Measurements from ENCODE around the gene CKAP2.
A peak's percentile ranks its signal among the peaks of the same experiment; 100 is the strongest.
"Not testable (repeated sequence)": the region's sequence is repeated elsewhere in the genome, so short reads cannot be mapped to it uniquely, and the experiment has no call there.

Gene CKAP2

GRCh38 chr13:52454820-52455676 is at the start of gene CKAP2:
Gene CKAP2 (plus strand): TSS chr13:52455478. CDS start chr13:52455557, 79 bp downstream.
- DNase-seq: peak; percentile 96 to 99

GRCh38 chr13:52405767-52406494 is 49.3 kb upstream of the CKAP2 start, which contains the start of gene THSD1:
Gene THSD1 (minus strand): TSS chr13:52406172. CDS start chr13:52402600, 3,572 bp downstream.
- DNase-seq: peak; percentile 46 to 79

- no peak for DNase-seq
These were observed 48.6 kb upstream of the CKAP2 start for GRCh38 chr13:52406629-52407028.

- DNase-seq: not testable (repeated sequence)
These were observed 47.8 kb upstream of the CKAP2 start for GRCh38 chr13:52407436-52407835.

GRCh38 chr13:52408071-52408658 is 47.1 kb upstream of the CKAP2 start:
- DNase-seq: not testable (repeated sequence)

GRCh38 chr13:52411629-52412028 is 43.6 kb upstream of the CKAP2 start:
- no peak for DNase-seq

- DNase-seq: no peak
These were observed 43.1 kb upstream of the CKAP2 start for GRCh38 chr13:52412128-52412527.

GRCh38 chr13:52414051-52414450 is 41.2 kb upstream of the CKAP2 start:
- DNase-seq: no peak

GRCh38 chr13:52414963-52415362 is 40.3 kb upstream of the CKAP2 start:
- no peak for DNase-seq

GRCh38 chr13:52419080-52419479 is 36.2 kb upstream of the CKAP2 start:
- no peak for DNase-seq

GRCh38 chr13:52421216-52421615 is 34.1 kb upstream of the CKAP2 start:
- no peak for DNase-seq

- DNase-seq: peak; percentile 98 to 99
These were observed 27.0 kb upstream of the CKAP2 start for GRCh38 chr13:52428295-52428694.

- DNase-seq: no peak
These were observed 22.8 kb upstream of the CKAP2 start for GRCh38 chr13:52432456-52432855.

GRCh38 chr13:52446265-52446664 is 9.0 kb upstream of the CKAP2 start:
- no peak for DNase-seq

- peak; percentile 22 to 23 for DNase-seq
These were observed 7.9 kb upstream of the CKAP2 start for GRCh38 chr13:52447354-52447753.

GRCh38 chr13:52447815-52448552 is 7.3 kb upstream of the CKAP2 start:
- peak in 1 of 2 experiments; percentile 13 for DNase-seq

- peak; percentile 57 to 66 for DNase-seq
These were observed 5.8 kb upstream of the CKAP2 start for GRCh38 chr13:52449331-52450011.

GRCh38 chr13:52450012-52450792 is 5.1 kb upstream of the CKAP2 start, which contains the start of gene VPS36:
Gene VPS36 (minus strand): TSS chr13:52450634. CDS start chr13:52450594, 40 bp downstream.
- DNase-seq: peak; percentile 82 to 99

- no peak for DNase-seq
These were observed 4.5 kb upstream of the CKAP2 start for GRCh38 chr13:52450793-52451116.

- DNase-seq: no peak
These were observed 4.0 kb upstream of the CKAP2 start for GRCh38 chr13:52451135-52451804.

- peak in 1 of 2 experiments; percentile 17 for DNase-seq
These were observed 2.8 kb upstream of the CKAP2 start for GRCh38 chr13:52452470-52452869.

Measured in NCI-H526 (cell line).